Esophagus squamous epithelium (tissue), 4 donors: Measurements from ENCODE around the gene TFCP2L1.

Source experiments
- POLR2A ChIP-seq, 4 donors: fragments of 450-650 bp; IDR thresholded peaks; one replicate each; pipeline ENCODE4 v1.6.1; 2017; ENCODE audit warnings: antibody characterized with exemption in 4 of 4, mild to moderate bottlenecking in 4 of 4, moderate library complexity in 3 of 4
- TF ChIP-seq, protein P1 (sequence below), 6 experiments: fragments of 450-650 bp in 4 of 6; fragments of 200-600 bp in 2 of 6; sonication (generic) in 2 of 6; IDR thresholded peaks; one replicate each; pipeline ENCODE4 v1.5.1; 2016 to 2019; ENCODE audit warnings: antibody characterized with exemption in 6 of 6, mild to moderate bottlenecking in 4 of 6, moderate library complexity in 4 of 6

DNA sequence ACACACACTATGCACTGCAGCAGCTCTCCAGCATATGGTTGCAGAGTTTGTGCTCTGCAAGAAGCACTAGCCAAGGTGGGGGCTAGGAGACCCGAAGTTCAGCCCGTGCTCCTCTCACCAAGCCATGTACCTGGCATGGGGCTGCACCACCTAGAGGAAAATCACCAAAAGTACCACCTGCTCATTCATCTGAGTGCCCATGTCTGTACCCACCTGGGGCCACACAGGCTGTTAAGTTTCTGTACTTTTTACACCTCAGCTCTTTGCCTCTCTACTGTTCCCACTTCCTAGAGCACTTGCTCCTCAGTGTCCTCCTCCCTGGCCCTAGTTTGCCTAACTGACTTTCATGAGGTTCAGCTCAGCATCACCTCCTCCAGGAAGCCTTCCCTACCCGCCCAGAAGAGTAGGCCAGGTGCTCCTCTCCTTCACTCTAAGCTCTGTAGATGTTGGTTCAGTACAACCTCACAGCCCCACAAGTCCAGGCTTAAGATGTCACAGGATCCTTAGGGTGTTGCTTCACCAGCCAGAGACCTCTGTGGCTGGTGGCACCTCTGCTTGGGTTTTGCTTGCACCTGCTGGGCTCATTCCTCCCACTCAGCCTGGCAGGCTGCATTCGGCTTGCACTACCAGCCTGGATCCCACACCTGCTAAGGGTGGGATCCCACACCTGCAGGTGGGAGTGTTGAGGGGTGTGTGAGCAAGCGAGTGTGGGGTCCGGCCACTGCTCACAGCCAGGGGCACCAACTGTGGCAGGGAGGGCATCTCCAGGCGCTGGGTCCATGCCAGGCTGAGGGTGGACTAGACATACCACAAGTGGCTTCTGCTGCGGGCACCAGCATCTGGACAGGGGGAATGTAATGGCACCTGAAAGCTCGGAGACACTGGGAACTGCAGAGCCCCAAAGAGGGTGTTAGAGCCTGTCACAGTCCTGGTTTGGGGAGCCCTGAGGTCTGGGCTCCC lies 10.2 kb upstream of the TFCP2L1 start:
- TF ChIP-seq, protein P1, sequence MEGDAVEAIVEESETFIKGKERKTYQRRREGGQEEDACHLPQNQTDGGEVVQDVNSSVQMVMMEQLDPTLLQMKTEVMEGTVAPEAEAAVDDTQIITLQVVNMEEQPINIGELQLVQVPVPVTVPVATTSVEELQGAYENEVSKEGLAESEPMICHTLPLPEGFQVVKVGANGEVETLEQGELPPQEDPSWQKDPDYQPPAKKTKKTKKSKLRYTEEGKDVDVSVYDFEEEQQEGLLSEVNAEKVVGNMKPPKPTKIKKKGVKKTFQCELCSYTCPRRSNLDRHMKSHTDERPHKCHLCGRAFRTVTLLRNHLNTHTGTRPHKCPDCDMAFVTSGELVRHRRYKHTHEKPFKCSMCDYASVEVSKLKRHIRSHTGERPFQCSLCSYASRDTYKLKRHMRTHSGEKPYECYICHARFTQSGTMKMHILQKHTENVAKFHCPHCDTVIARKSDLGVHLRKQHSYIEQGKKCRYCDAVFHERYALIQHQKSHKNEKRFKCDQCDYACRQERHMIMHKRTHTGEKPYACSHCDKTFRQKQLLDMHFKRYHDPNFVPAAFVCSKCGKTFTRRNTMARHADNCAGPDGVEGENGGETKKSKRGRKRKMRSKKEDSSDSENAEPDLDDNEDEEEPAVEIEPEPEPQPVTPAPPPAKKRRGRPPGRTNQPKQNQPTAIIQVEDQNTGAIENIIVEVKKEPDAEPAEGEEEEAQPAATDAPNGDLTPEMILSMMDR (IDR thresholded peaks at IDR 0.05), result no peak
- no peak for TF ChIP-seq POLR2A (IDR thresholded peaks at IDR 0.05)
